GM10847 (cell line): Measurements from ENCODE around the gene NHLRC4.

Experiments used
- POLR2A ChIP-seq: IDR thresholded peaks from 2 replicates; pipeline ENCODE4 v1.6.1; 2011; ENCODE audit not compliant: insufficient read length; ENCODE audit errors: extremely low read depth

Gene NHLRC4

GRCh38 chr16:589658-590187 is 22.9 kb downstream of the NHLRC4 start, which contains the start of gene RAB40C:
Gene RAB40C (plus strand): TSS chr16:590066. CDS start chr16:590292, 226 bp downstream.
- no peak for TF ChIP-seq POLR2A

GRCh38 chr16:590188-590814 is 23.5 kb downstream of the NHLRC4 start:
- TF ChIP-seq POLR2A, result no peak

GRCh38 chr16:590815-591200 is 24.0 kb downstream of the NHLRC4 start:
- TF ChIP-seq POLR2A, result no peak

DNA sequence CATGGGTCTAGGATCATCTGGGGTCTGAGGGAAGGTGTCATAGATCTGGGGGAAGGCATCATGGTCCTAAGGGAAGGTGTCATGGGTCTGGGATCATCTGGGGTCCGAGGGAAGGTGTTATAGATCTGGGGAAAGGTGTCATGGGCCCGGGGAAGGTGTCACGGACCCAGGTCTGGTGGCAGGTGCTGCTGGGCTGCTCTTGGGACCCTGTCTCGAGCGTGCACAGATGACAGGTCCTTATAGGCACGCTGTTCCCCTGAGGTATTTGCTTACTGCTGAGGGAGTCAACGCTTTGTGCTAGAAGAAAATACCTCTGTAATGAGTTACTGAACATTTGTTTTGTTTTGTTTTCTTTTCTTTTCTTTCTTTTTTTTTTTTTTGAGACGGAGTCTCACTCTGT is 24.4 kb downstream of the NHLRC4 start:
- no peak for TF ChIP-seq POLR2A

DNA sequence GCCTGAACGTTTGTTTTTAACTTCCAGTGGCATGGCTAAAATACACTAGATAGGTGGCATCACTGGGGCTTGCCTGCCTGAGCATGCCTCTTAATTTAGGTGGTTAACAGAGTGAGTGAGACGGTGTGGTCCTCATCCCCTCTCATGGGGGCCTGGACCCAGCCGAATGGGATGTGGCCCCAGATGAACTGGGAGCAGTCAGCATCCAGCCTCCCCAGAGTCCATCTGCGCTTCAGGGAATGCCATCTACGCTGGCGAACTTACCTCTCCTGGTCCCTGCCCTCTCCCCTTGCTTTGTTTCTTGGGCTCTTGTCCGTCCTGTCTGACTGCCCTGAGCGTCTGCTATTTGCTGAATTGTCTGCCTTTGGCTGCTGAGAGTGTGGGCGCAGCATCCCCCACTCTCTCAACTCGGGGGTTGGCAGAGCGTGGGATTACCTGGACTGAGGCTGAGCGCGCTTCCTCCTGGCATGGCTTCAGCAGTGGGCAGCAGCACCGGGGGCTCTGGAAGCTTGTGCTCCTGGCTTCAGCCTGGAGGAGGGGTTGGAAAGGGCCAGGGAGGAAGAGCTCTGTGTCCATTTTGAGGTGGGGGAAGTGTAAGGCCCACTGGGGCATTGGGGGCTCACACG is 25.2 kb downstream of the NHLRC4 start:
- no peak for TF ChIP-seq POLR2A

DNA sequence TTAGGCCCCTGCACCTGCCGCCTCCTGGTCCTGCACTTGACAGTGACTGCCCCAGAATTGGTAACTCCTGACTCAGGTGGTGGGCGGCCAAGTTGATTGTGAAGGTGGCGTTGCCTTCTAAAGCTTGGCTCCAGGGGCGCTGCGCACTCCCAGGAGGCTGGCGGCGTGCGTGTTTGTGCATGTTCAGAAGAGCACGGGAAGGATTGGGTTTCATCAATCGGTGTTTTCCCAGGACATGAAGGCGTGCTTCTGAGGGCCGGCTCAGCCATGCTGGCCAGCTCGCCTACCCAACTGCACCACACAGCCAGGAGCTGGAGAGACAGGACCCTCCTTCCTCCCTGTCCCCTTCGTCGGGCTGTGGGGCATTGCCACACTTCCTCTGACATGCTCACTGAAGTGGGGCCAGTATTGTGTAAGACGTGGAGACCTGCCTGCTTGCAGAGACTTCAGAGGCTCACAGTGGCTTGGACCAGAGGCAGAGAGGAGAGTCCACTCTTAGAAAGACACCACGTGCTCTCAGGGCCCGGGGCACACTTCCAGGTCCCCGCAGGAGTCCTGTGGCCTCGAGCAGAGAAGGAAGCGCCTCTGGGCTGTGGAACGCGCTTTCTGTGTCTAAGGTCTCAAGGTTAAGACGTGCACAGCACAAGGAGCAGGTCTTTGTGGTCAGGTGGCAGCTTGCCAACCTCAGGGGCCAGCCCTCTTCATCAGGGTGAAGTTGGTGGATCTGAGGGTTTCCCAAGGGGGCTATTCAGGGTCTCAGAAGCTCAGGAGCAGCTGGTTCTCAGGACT is 25.9 kb downstream of the NHLRC4 start:
- no peak for TF ChIP-seq POLR2A

DNA sequence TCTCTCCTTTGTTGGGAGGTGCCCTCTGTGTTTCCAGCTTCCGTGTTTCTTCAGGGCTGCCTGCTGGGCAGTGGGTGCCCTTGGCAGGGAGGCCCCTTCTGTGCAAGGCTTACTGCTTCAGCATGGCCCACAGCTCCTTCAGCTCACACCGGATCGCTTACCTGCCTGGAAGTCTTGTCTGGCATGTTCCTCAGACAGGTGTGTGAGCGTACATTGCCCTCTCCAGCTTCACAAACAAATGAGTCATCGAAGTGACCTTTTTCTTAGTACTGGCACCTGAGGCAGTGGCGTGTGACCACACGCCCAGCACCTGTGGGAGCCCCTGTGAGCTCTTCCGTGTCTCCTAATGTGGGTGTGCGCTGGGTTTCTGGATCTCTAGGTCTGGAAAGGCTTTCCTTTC is 26.6 kb downstream of the NHLRC4 start:
- TF ChIP-seq POLR2A, result no peak

GRCh38 chr16:593807-594206 is 27.0 kb downstream of the NHLRC4 start:
- no peak for TF ChIP-seq POLR2A

DNA sequence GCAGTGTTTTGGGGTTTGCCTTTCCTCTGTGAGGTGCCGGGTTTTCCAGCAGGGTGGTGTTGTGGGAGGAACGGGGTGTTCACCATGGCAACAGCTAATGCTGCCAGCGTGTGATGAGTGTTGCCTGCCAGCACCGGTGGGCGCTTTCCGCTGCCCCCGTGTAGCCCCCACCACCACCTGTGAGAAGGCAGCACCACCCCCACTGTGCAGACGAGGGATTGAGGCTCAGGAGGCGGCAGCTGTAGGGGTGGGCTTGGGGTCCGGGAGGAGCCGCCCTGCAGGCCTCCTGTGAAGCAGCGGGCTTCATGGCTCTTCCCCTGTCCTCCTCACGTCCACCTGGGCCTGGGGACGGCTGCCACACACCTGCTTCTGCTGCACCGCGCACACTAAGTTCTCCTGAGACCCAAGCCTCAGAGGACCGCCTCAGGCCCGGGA is 28.3 kb downstream of the NHLRC4 start:
- TF ChIP-seq POLR2A, result no peak

- no peak for TF ChIP-seq POLR2A
These were observed 29.3 kb downstream of the NHLRC4 start for GRCh38 chr16:595942-596735.

GRCh38 chr16:596736-597060 is 29.9 kb downstream of the NHLRC4 start:
- TF ChIP-seq POLR2A, result no peak

- TF ChIP-seq POLR2A, result no peak
These were observed 32.3 kb downstream of the NHLRC4 start for GRCh38 chr16:598823-599739.

- no peak for TF ChIP-seq POLR2A
These were observed 34.0 kb downstream of the NHLRC4 start for GRCh38 chr16:600781-601180.

DNA sequence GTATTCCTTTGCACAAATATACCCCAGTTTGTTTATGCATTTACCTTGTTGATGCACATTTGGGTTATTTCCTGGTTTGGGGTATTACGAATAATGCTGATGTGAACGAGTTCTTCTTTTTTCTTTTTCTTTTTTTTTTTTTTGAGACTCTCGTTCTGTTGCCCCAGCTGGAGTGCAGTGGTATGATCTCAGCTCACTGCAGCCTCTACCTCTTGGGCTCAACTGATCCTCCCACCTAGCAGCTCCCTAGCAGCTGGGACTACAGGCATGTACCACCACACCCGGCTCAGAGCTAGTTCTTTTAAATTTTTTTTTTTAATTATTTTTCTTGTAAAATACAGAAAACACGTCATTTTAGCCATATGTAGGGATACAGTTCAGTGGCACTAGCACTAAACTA is 37.1 kb downstream of the NHLRC4 start:
- TF ChIP-seq POLR2A, result no peak

- TF ChIP-seq POLR2A, result no peak
These were observed 40.0 kb downstream of the NHLRC4 start for GRCh38 chr16:606656-607307.
